K562 (cell line): ENCODE data around the gene CSF2. TPM values are rescaled to one million over a fixed set of nuclear protein-coding genes. Genes with fewer than 3 reads are reported as not detected.

ENCODE experiments used
- ARID1B ChIP-seq: fragments of 450-650 bp; IDR thresholded peaks from 2 replicates; pipeline ENCODE4 v1.6.1; 2016; ENCODE audit warnings: antibody characterized with exemption, mild to moderate bottlenecking, inconsistent platforms
- CCNT2 ChIP-seq: IDR thresholded peaks from 2 replicates; pipeline ENCODE4 v1.6.1; 2011; ENCODE audit warnings: borderline replicate concordance, low read depth, mild to moderate bottlenecking, moderate library complexity, mixed read lengths, low read length; ENCODE audit not compliant: insufficient read length; ENCODE audit errors: extremely low read depth
- DIDO1 ChIP-seq: fragments of 450-650 bp; IDR thresholded peaks from 2 replicates; pipeline ENCODE4 v1.6.1; 2016; ENCODE audit warnings: low read depth, missing biosample characterization, missing genetic modification characterization
- ESRRB ChIP-seq: fragments of 250-450 bp; sonication (Bioruptor Pico); IDR thresholded peaks from 2 replicates; pipeline ENCODE4 v1.5.0; 2020; ENCODE audit warnings: mild to moderate bottlenecking, moderate library complexity, borderline replicate concordance
- GABPA ChIP-seq: fragments of 200-800 bp; sonication (Bioruptor generic); conservative IDR thresholded peaks from 2 replicates; pipeline ENCODE4 v1.6.1; 2016; ENCODE audit warnings: low read depth, missing genetic modification characterization, missing compliant biosample characterization
- HEY1 ChIP-seq: fragments of 250-450 bp; sonication (Bioruptor Pico); IDR thresholded peaks from 2 replicates; pipeline ENCODE4 v1.5.0; 2020; ENCODE audit warnings: mild to moderate bottlenecking, moderate library complexity, borderline replicate concordance
- ID3 ChIP-seq, 2 experiments: fragments of 250-450 bp in 1 of 2; fragments of 450-650 bp in 1 of 2; sonication (Bioruptor Pico) in 1 of 2; IDR thresholded peaks; 2 replicates each; pipeline versions ENCODE4 v1.6.1 to v1.8.0; 2016 to 2021; ENCODE audit warnings: mild to moderate bottlenecking in 2 of 2, moderate library complexity in 2 of 2, missing compliant biosample characterization in 1 of 2, missing genetic modification characterization in 1 of 2
- NFE2 ChIP-seq: IDR thresholded peaks from 2 replicates; pipeline ENCODE4 v1.6.1; 2014; ENCODE audit warnings: antibody characterized with exemption, low read depth
- SMAD1 ChIP-seq: fragments of 150-350 bp; IDR thresholded peaks from 2 replicates; pipeline ENCODE4 v1.6.1; 2014; ENCODE audit warnings: low read length, low read depth; ENCODE audit not compliant: partially characterized antibody
- SMARCC2 ChIP-seq: fragments of 450-650 bp; IDR thresholded peaks from 2 replicates; pipeline ENCODE4 v1.6.1; 2017; ENCODE audit warnings: antibody characterized with exemption, moderate library complexity, mild to moderate bottlenecking, low read depth
- ZNF232 ChIP-seq: sonication (generic); formaldehyde crosslinking; IDR thresholded peaks from 2 replicates; pipeline ENCODE4 v1.8.0; 2022; ENCODE audit warnings: mild to moderate bottlenecking, missing genetic modification reagents
- polyA plus RNA-seq, 8 experiments: library from polyadenylated mRNA; depleted of rRNA in 4 of 8; stranded (reverse) in 5 of 8; unstranded in 3 of 8; fragments of >200 nt; fragmentation: Nextera tagmentation in 2 of 8; fragmentation: Illumina TruSeq in 1 of 8; extraction: Ambion mirVana in 2 of 8; extraction: Trizol in 1 of 8; gene quantifications; 2 replicates each; pipeline versions ENCODE4 v1.2.1 to v1.2.3, GENCODE V29; 2011 to 2014; ENCODE audit warnings: inconsistent platforms in 1 of 8, missing spikeins in 1 of 8
- total RNA-seq, 7 experiments: library from RNA; depleted of rRNA in 6 of 7; stranded (reverse); fragments of >200 nt in 6 of 7; fragmentation: Illumina TruSeq in 2 of 7; extraction: Trizol in 2 of 7; gene quantifications; 2 replicates each; pipeline versions ENCODE4 v1.2.1 to v1.2.3, GENCODE V29; 2011 to 2021; ENCODE audit warnings: low replicate concordance in 1 of 7
- TF ChIP-seq, protein P1 (sequence below), 2 experiments: IDR thresholded peaks in 1 of 2; conservative IDR thresholded peaks in 1 of 2; 2 replicates each; pipeline ENCODE4 v1.6.1; 2016; ENCODE audit warnings: low read depth in 2 of 2, mild to moderate bottlenecking in 1 of 2, missing compliant biosample characterization in 1 of 2, missing genetic modification characterization in 1 of 2, moderate library complexity in 1 of 2

Gene CSF2
- total and polyA plus RNA-seq, 9 of the 15 experiments (the other 6 are each of a cell fraction or from before 2014, with no cell fraction given), result 0.25 to 0.29 TPM; not detected in 7

DNA sequence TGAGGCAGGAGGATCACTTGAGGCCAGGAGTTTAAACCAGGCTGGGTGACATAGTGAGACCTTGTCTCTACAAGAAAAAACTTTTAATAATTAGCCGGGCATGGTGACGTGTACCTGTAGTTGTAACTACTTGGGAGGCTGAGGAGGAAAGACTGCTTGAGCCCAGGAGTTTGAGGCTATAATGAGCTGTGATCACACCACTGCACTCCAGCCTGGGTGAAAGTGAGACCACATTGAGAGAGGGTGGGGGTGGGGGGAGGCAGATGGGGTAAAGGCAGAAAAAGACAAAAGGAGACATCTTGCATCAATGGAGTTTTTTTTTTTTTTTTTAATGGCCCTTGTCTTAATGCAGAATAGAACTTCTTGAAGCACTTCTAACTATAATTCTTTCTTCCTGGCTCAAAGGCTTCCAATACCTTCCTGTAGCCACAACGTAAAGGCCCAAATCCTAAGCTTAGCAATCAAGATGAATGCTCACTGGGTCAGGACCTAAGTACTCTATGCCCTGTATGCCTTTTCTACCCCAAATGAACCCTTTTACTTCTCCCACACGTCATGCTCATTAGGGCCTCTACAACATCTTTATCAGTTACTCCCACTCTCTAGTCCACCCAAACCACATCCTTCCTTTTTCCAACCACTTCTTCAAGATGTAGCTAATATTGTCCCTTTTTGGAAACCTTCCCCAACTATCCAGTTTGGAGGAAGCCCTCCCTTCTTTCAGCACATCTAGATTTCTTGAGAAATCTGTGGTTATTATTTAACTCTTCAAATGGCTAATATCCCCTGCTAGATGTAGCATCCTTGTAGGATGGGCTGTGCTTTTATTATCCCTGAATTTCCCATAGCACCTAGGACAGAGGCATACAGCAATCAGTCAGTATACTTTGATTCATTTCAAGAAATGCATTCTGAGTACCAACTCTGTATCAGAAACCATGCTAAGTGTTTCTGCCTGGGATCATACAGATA, 40.8 kb downstream of the CSF2 start (continued):
- TF ChIP-seq GABPA (tag), result peak; percentile 78
- peak; percentile 50 for TF ChIP-seq CCNT2
- TF ChIP-seq DIDO1 (tag), result no peak
- TF ChIP-seq ID3 (CRISPR knock-in tag; IDR thresholded peaks at IDR 0.05), result no peak
- TF ChIP-seq ID3 (tag; IDR thresholded peaks at IDR 0.05), result peak; percentile 85
- TF ChIP-seq, protein P1, sequence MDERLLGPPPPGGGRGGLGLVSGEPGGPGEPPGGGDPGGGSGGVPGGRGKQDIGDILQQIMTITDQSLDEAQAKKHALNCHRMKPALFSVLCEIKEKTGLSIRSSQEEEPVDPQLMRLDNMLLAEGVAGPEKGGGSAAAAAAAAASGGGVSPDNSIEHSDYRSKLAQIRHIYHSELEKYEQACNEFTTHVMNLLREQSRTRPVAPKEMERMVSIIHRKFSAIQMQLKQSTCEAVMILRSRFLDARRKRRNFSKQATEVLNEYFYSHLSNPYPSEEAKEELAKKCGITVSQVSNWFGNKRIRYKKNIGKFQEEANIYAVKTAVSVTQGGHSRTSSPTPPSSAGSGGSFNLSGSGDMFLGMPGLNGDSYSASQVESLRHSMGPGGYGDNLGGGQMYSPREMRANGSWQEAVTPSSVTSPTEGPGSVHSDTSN (CRISPR knock-in tag; IDR thresholded peaks at IDR 0.05; ENCODE audit: low read depth), result no peak
- TF ChIP-seq, protein P1 (tag; conservative IDR thresholded peaks at IDR 0.05; ENCODE audit: low read depth), result 0 out of 2 replicates have a peak, but pooled peaks have one; percentile 18
- peak; percentile 76; the same call in 1 of the 2 replicates for TF ChIP-seq SMARCC2
- TF ChIP-seq ARID1B, result peak; percentile 96
- TF ChIP-seq NFE2, result peak; percentile 65
- TF ChIP-seq ESRRB, result no peak
- TF ChIP-seq ZNF232, result no peak
- peak; percentile 56; the same call in 1 of the 2 replicates for TF ChIP-seq HEY1 (CRISPR knock-in tag)
- TF ChIP-seq SMAD1, result peak; percentile 49
